CD14-positive monocyte (primary cell): Measurements from ENCODE around the gene B4GALNT3. TPM values are rescaled to one million over a fixed set of nuclear protein-coding genes. Genes with fewer than 3 reads are reported as not detected.

Source experiments
- DNase-seq, 3 donors: peaks; one replicate each; pipeline ENCODE4 v3.0.0-alpha.2; 2011 to 2022
- H2AFZ ChIP-seq: 2 replicates; pipeline ENCODE4 v1.6.0; 2012; ENCODE audit warnings: mild to moderate bottlenecking, low read depth, low read length, inconsistent platforms; ENCODE audit not compliant: insufficient read depth, poor library complexity, severe bottlenecking
- H3K27ac ChIP-seq, 2 donors: 1 replicate in 1 of 2; 2 replicates in 1 of 2; pipeline ENCODE4 v1.5.1; 2012 to 2013; ENCODE audit warnings: low read length in 2 of 2, control low read depth in 1 of 2, inconsistent platforms in 1 of 2, low read depth in 1 of 2, mild to moderate bottlenecking in 1 of 2
- H3K27me3 ChIP-seq, 2 donors: one replicate each; pipeline versions ENCODE4 v1.6.0 to v1.6.1; 2011 to 2013; ENCODE audit warnings: low read length in 2 of 2; ENCODE audit not compliant: control insufficient read depth in 2 of 2, insufficient read depth in 2 of 2
- H3K36me3 ChIP-seq, 2 donors: replicated peaks in 1 of 2; 1 replicate in 1 of 2; 2 replicates in 1 of 2; pipeline versions ENCODE4 v1.5.1 to v1.6.1; 2012 to 2013; ENCODE audit warnings: low read length in 2 of 2, control low read depth in 1 of 2, inconsistent platforms in 1 of 2, mild to moderate bottlenecking in 1 of 2; ENCODE audit not compliant: insufficient read depth in 2 of 2, control insufficient read depth in 1 of 2
- H3K4me1 ChIP-seq, 2 donors: 1 replicate in 1 of 2; 2 replicates in 1 of 2; pipeline versions ENCODE4 v1.5.1 to v1.6.1; 2012 to 2013; ENCODE audit warnings: low read length in 2 of 2, control low read depth in 1 of 2, inconsistent platforms in 1 of 2, mild to moderate bottlenecking in 1 of 2, moderate library complexity in 1 of 2; ENCODE audit not compliant: insufficient read depth in 2 of 2, control insufficient read depth in 1 of 2
- H3K4me2 ChIP-seq: replicated peaks from 2 replicates; pipeline ENCODE3; 2012; ENCODE audit warnings: low read length, moderate library complexity, mild to moderate bottlenecking; ENCODE audit not compliant: poor library complexity, severe bottlenecking; ENCODE audit errors: extremely low read depth
- H3K4me3 ChIP-seq, 3 experiments: fragments of 200-600 bp in 1 of 3; sonication (generic) in 1 of 3; replicated peaks in 1 of 3; 1 replicate in 2 of 3; 2 replicates in 1 of 3; pipeline ENCODE4 v1.5.1; 2011 to 2013; ENCODE audit warnings: low read length in 3 of 3, mild to moderate bottlenecking in 3 of 3, control low read depth in 2 of 3, low read depth in 2 of 3, inconsistent platforms in 1 of 3, moderate library complexity in 1 of 3
- H3K79me2 ChIP-seq: 2 replicates; pipeline ENCODE4 v1.6.0; 2012; ENCODE audit warnings: mild to moderate bottlenecking, control low read depth, inconsistent platforms, low read length, moderate library complexity; ENCODE audit not compliant: insufficient read depth
- H3K9ac ChIP-seq: 2 replicates; pipeline ENCODE4 v1.6.0; 2017; ENCODE audit warnings: low read length, mild to moderate bottlenecking; ENCODE audit not compliant: insufficient read depth, poor library complexity, severe bottlenecking
- H3K9me3 ChIP-seq, 2 donors: replicated peaks in 1 of 2; 1 replicate in 1 of 2; 2 replicates in 1 of 2; pipeline versions ENCODE4 v1.5.1 to v1.6.1; 2012 to 2013; ENCODE audit warnings: low read length in 2 of 2, control low read depth in 1 of 2; ENCODE audit not compliant: control insufficient read depth in 1 of 2, insufficient read depth in 1 of 2
- H4K20me1 ChIP-seq: 2 replicates; pipeline ENCODE4 v1.6.0; 2012; ENCODE audit warnings: mild to moderate bottlenecking, low read length, control low read depth, moderate library complexity; ENCODE audit not compliant: insufficient read depth
- H3K27ac Mint-ChIP-seq, 7 donors: one replicate each; pipeline ENCODE4 v1.8.0; 2020; ENCODE audit warnings: mild to moderate bottlenecking in 7 of 7, mixed read lengths in 7 of 7, moderate library complexity in 6 of 7, inconsistent platforms in 2 of 7
- H3K27me3 Mint-ChIP-seq, 3 donors: one replicate each; pipeline ENCODE4 v1.8.0; 2021 to 2022; ENCODE audit warnings: low read depth in 3 of 3, mild to moderate bottlenecking in 3 of 3, mixed read lengths in 3 of 3, moderate library complexity in 3 of 3, inconsistent platforms in 1 of 3
- H3K36me3 Mint-ChIP-seq, 2 donors: one replicate each; pipeline ENCODE4 v1.8.0; 2020; ENCODE audit warnings: mixed read lengths in 2 of 2, inconsistent platforms in 1 of 2, mild to moderate bottlenecking in 1 of 2
- H3K4me1 Mint-ChIP-seq: one replicate; pipeline ENCODE4 v1.8.0; 2020; ENCODE audit warnings: mild to moderate bottlenecking, mixed read lengths
- H3K4me3 Mint-ChIP-seq, 2 donors: one replicate each; pipeline ENCODE4 v1.8.0; 2020; ENCODE audit warnings: mild to moderate bottlenecking in 2 of 2, mixed read lengths in 2 of 2, moderate library complexity in 1 of 2
- H3K9me3 Mint-ChIP-seq, 7 donors: one replicate each; pipeline ENCODE4 v1.8.0; 2020 to 2022; ENCODE audit warnings: mixed read lengths in 7 of 7, mild to moderate bottlenecking in 6 of 7, moderate library complexity in 6 of 7, inconsistent platforms in 2 of 7
- WGBS: methylation state at CpG from one replicate; pipeline ENCODE4 v1.1.5; 2013; ENCODE audit warnings: missing lambda C conversion rate; ENCODE audit not compliant: insufficient coverage; 5-methylcytosine and 5-hydroxymethylcytosine counted together
- intact Hi-C, 2 donors: fragments of 100-400 bp; cut with micrococcal nuclease; formaldehyde crosslinking; loops; one replicate each; pipeline versions ENCODE4 v1.15.0 to v1.15.1; 2023
- polyA plus RNA-seq, 3 donors: library from polyadenylated mRNA; depleted of rRNA in 1 of 3; unstranded in 2 of 3; stranded (reverse) in 1 of 3; fragments of 300-500 nt in 2 of 3; fragments of >200 nt in 1 of 3; fragmentation: Illumina TruSeq in 2 of 3; gene quantifications; 1 replicate in 2 of 3; 2 replicates in 1 of 3; pipeline ENCODE4 v1.2.3, GENCODE V29; 2012 to 2021
- TF ChIP-seq, protein P1 (sequence below): fragments of 200-600 bp; IDR thresholded peaks from one replicate; pipeline ENCODE4 v1.8.0; 2022; ENCODE audit warnings: antibody characterized with exemption, mild to moderate bottlenecking

Gene B4GALNT3
- polyA plus RNA-seq, 3 donors, result 0.09 to 0.10 TPM; not detected in 1

DNA sequence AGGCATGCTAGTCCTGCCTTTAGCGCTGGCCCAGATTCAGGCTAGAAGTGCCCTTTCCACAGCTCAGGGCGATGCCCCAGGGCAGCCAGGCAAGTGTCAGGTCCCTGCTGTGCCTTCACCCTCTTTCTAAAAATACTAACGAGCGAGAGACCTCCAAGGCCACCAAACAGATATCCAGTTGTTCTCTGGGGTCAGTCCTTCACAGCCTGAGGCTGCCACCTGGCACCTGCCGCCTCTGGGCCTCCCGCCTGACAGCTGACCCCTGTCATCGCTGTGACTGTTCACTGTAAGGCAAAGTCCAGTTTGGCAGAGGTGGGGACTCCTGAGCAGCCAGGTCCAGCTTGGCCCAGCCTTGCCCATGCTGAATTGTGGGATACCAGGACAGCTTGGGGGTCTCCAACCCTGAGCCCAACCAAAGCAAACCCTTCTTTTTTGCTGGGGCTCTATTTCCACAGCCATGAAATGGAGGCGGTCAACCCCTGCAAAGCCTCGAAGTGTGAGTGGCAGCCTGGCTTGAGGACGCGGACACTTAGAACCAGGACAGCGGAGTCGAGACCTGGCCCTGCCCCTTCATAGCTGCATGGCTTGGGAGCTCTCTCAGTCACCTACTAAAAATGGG lies 123.6 kb downstream of the B4GALNT3 start:
- no peaks in the 10 kb centered on the region for H3K27me3 Mint-ChIP-seq

DNA sequence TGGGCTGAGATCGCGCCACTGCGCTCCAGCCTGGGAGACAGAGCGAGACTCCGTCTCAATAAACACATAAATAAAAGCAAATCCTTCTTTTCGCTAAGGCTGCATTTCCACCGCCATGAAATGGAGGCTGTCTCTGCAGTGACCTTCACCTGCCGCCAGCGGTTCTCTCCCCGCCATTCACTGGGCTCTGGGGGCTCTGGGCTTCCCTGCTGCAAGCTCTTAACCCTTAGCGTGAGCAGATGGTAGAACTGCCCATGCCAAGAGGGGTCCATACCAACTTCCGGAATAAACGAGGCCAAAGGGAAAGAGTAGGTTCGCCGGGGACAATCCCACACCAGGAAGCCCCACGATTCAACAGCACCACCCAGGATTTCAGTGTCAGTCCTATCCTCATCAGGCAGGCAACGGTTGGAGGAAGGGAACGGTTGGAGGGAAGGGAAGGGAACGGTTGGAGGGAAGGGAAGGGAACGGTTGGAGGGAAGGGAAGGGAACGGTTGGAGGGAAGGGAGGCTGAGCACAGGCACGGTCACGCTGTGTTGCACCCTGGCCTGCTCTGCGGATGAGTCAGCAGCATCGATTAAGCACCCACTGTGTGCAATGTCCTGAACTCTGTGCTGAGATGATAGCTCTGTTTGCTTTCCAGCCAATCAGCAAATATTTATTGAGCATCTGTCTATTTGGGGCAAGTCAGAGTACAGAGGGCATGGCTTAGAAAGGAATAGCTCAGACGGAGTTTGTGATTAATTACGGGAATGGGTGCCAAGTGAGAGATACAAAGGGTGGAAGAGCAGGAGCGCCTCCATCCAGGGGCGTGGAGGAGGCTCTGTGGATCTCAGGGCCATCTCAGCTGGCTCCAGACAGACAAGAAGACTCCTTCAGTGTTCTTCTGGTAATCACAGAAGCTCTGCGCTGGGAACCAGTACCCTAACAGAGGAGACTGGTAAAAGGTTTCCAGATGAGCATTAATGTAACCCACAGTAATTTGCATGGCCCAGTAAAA lies 125.6 kb downstream of the B4GALNT3 start:
- Histone ChIP-seq H3K27me3 (no peaks in the 10 kb centered on the region), H3K4me3 (no peak overlapping the region), H3K4me2 (no peak overlapping the region), H3K27ac (no peak overlapping the region), H3K79me2 (no peaks in the 10 kb centered on the region), H2AFZ (no peak overlapping the region), H3K9me3 (no peaks in the 10 kb centered on the region), H3K4me1 (no peaks in the 10 kb centered on the region), H3K36me3 (no peaks in the 10 kb centered on the region), H3K9ac (no peak overlapping the region), H4K20me1 (no peaks in the 10 kb centered on the region)
- Mint-ChIP-seq H3K4me3 (no peak overlapping the region), H3K27ac (peak overlapping the region in 3 of 7 donors; percentile 5 to 46 (median 28)), H3K4me1 (peaks cover 4% of the 10 kb centered on the region), H3K9me3 (peaks cover 0 to 5% (median 2%) of the 10 kb centered on the region in 7 donors), H3K27me3 (no peaks in the 10 kb centered on the region), H3K36me3 (peaks cover 17 to 20% of the 10 kb centered on the region in 2 donors)
- DNase-seq, result no peak
- WGBS, result 95% methylated on average over 17 of the region's 30 CpGs
- TF ChIP-seq, protein P1, sequence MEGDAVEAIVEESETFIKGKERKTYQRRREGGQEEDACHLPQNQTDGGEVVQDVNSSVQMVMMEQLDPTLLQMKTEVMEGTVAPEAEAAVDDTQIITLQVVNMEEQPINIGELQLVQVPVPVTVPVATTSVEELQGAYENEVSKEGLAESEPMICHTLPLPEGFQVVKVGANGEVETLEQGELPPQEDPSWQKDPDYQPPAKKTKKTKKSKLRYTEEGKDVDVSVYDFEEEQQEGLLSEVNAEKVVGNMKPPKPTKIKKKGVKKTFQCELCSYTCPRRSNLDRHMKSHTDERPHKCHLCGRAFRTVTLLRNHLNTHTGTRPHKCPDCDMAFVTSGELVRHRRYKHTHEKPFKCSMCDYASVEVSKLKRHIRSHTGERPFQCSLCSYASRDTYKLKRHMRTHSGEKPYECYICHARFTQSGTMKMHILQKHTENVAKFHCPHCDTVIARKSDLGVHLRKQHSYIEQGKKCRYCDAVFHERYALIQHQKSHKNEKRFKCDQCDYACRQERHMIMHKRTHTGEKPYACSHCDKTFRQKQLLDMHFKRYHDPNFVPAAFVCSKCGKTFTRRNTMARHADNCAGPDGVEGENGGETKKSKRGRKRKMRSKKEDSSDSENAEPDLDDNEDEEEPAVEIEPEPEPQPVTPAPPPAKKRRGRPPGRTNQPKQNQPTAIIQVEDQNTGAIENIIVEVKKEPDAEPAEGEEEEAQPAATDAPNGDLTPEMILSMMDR, result no peak
- intact Hi-C loops, result no loop called here

More for the DNA sequence above, 123.6 kb downstream of the B4GALNT3 start:
- Histone ChIP-seq H3K36me3 (no peaks in the 10 kb centered on the region), H2AFZ (no peak overlapping the region), H3K9ac (no peak overlapping the region), H3K9me3 (no peaks in the 10 kb centered on the region), H3K4me3 (no peak overlapping the region), H3K27ac (no peak overlapping the region), H3K79me2 (no peaks in the 10 kb centered on the region), H3K27me3 (no peaks in the 10 kb centered on the region), H4K20me1 (no peaks in the 10 kb centered on the region), H3K4me1 (peaks cover 1 to 2% of the 10 kb centered on the region in 2 donors), H3K4me2 (no peak overlapping the region)
- TF ChIP-seq, protein P1, result no peak
- intact Hi-C loops, result no loop called here
- H3K36me3 Mint-ChIP-seq, result peaks cover 12% of the 10 kb centered on the region in 2 donors
- peaks cover 5% of the 10 kb centered on the region for H3K4me1 Mint-ChIP-seq
- H3K9me3 Mint-ChIP-seq, result peaks cover 0 to 3% (median under 1%) of the 10 kb centered on the region in 7 donors
- no peak overlapping the region for H3K4me3 Mint-ChIP-seq
- no peak for DNase-seq
- H3K27ac Mint-ChIP-seq, result peak overlapping the region in 1 of 7 donors; percentile 46
- WGBS, result 92% methylated on average over 11 of the region's 13 CpGs
